RWPE2 (cell line): ENCODE data around the gene DENND1A.

Source experiments
- ATAC-seq: fragments of 200-7000 bp; cut with Tn5 transposase; 3 replicates; pipeline ENCODE4 v1.9.1; 2021; ENCODE audit warnings: low read depth
- DNase-seq: peaks from one replicate; pipeline ENCODE4 v3.0.0-alpha.2; 2020; ENCODE audit warnings: low spot score
- H3K27ac ChIP-seq: fragments of 450-650 bp; 2 replicates; pipeline ENCODE4 v1.5.1; 2017; ENCODE audit warnings: mild to moderate bottlenecking; ENCODE audit not compliant: poor library complexity, severe bottlenecking
- H3K27me3 ChIP-seq: fragments of 250-450 bp; sonication (Bioruptor Pico); 2 replicates; pipeline ENCODE4 v1.5.1; 2021; ENCODE audit warnings: mild to moderate bottlenecking, moderate library complexity; ENCODE audit not compliant: insufficient read depth, poor library complexity, severe bottlenecking
- H3K36me3 ChIP-seq: fragments of 250-450 bp; sonication (Bioruptor Pico); 2 replicates; pipeline ENCODE4 v1.5.1; 2020; ENCODE audit warnings: low read depth, mild to moderate bottlenecking, moderate library complexity
- H3K4me1 ChIP-seq: fragments of 250-450 bp; sonication (Bioruptor Pico); 2 replicates; pipeline ENCODE4 v1.5.1; 2021; ENCODE audit warnings: mild to moderate bottlenecking, moderate library complexity; ENCODE audit not compliant: insufficient read depth, poor library complexity, severe bottlenecking
- H3K4me3 ChIP-seq: fragments of 250-450 bp; sonication (Bioruptor Pico); 2 replicates; pipeline ENCODE4 v1.5.1; 2021; ENCODE audit warnings: mild to moderate bottlenecking, moderate library complexity; ENCODE audit not compliant: severe bottlenecking
- H3K9me3 ChIP-seq: fragments of 250-450 bp; sonication (Bioruptor Pico); 2 replicates; pipeline ENCODE4 v1.5.1; 2021; ENCODE audit warnings: mild to moderate bottlenecking, moderate library complexity; ENCODE audit not compliant: severe bottlenecking
- TF ChIP-seq, protein P1 (sequence below): fragments of 450-650 bp; IDR thresholded peaks from one replicate; pipeline ENCODE4 v1.5.1; 2017; ENCODE audit warnings: mild to moderate bottlenecking, moderate library complexity; ENCODE audit not compliant: poor library complexity, severe bottlenecking

Gene DENND1A

GRCh38 chr9:123601828-123602227 lies 328.1 kb downstream of the DENND1A start:
- Histone ChIP-seq H3K4me1 (no peaks in the 10 kb centered on the region), H3K27ac (no peak overlapping the region), H3K9me3 (no peaks in the 10 kb centered on the region), H3K4me3 (no peak overlapping the region), H3K27me3 (no peaks in the 10 kb centered on the region), H3K36me3 (no peaks in the 10 kb centered on the region)
- ATAC-seq (no peak), DNase-seq (no peak)
- TF ChIP-seq, protein P1, sequence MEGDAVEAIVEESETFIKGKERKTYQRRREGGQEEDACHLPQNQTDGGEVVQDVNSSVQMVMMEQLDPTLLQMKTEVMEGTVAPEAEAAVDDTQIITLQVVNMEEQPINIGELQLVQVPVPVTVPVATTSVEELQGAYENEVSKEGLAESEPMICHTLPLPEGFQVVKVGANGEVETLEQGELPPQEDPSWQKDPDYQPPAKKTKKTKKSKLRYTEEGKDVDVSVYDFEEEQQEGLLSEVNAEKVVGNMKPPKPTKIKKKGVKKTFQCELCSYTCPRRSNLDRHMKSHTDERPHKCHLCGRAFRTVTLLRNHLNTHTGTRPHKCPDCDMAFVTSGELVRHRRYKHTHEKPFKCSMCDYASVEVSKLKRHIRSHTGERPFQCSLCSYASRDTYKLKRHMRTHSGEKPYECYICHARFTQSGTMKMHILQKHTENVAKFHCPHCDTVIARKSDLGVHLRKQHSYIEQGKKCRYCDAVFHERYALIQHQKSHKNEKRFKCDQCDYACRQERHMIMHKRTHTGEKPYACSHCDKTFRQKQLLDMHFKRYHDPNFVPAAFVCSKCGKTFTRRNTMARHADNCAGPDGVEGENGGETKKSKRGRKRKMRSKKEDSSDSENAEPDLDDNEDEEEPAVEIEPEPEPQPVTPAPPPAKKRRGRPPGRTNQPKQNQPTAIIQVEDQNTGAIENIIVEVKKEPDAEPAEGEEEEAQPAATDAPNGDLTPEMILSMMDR, result no peak

- H3K27me3 ChIP-seq, result no peaks in the 10 kb centered on the region
- TF ChIP-seq, protein P1, result no peak
- no peaks in the 10 kb centered on the region for H3K4me1 ChIP-seq
- no peaks in the 10 kb centered on the region for H3K9me3 ChIP-seq
- no peak overlapping the region for H3K4me3 ChIP-seq
- H3K36me3 ChIP-seq, result no peaks in the 10 kb centered on the region
- no peak for DNase-seq
- no peak overlapping the region for H3K27ac ChIP-seq
- no peak for ATAC-seq
Measured at GRCh38 chr9:123599781-123600180, 330.1 kb downstream of the DENND1A start.

- ATAC-seq, result no peak
- DNase-seq, result no peak
- no peaks in the 10 kb centered on the region for H3K36me3 ChIP-seq
- no peak overlapping the region for H3K27ac ChIP-seq
- H3K4me1 ChIP-seq, result no peaks in the 10 kb centered on the region
- TF ChIP-seq, protein P1, result no peak
- no peak overlapping the region for H3K4me3 ChIP-seq
- no peaks in the 10 kb centered on the region for H3K27me3 ChIP-seq
- no peaks in the 10 kb centered on the region for H3K9me3 ChIP-seq
Measured at GRCh38 chr9:123597876-123598556, 331.9 kb downstream of the DENND1A start.

GRCh38 chr9:123597048-123597447 lies 332.9 kb downstream of the DENND1A start:
- Histone ChIP-seq H3K27ac (no peak overlapping the region), H3K36me3 (no peaks in the 10 kb centered on the region)
- no peak for ATAC-seq

GRCh38 chr9:123591283-123591682 lies 338.6 kb downstream of the DENND1A start:
- DNase-seq, result no peak
- TF ChIP-seq, protein P1, result no peak
- no peak for ATAC-seq
- H3K4me1 ChIP-seq, result no peaks in the 10 kb centered on the region
- H3K9me3 ChIP-seq, result no peaks in the 10 kb centered on the region
- H3K36me3 ChIP-seq, result no peaks in the 10 kb centered on the region
- no peak overlapping the region for H3K4me3 ChIP-seq
- H3K27ac ChIP-seq, result no peak overlapping the region
- no peaks in the 10 kb centered on the region for H3K27me3 ChIP-seq

More at GRCh38 chr9:123597048-123597447, 332.9 kb downstream of the DENND1A start:
- TF ChIP-seq, protein P1, result no peak
- no peak for DNase-seq
- Histone ChIP-seq H3K4me1 (no peaks in the 10 kb centered on the region), H3K27me3 (no peaks in the 10 kb centered on the region), H3K4me3 (no peak overlapping the region), H3K9me3 (no peaks in the 10 kb centered on the region)
